Adrenal gland (tissue), 5 donors: Measurements from ENCODE around the gene SH2D4B.

Experiments used
- POLR2A ChIP-seq, 2 donors: fragments of 450-650 bp; IDR thresholded peaks; one replicate each; pipeline ENCODE4 v1.6.1; 2017; ENCODE audit warnings: antibody characterized with exemption in 2 of 2, mild to moderate bottlenecking in 2 of 2, moderate library complexity in 1 of 2
- TF ChIP-seq, protein P1 (sequence below), 6 experiments: fragments of 450-650 bp in 4 of 6; fragments of 200-600 bp in 2 of 6; sonication (generic) in 1 of 6; IDR thresholded peaks; 1 replicate in 5 of 6; 2 replicates in 1 of 6; pipeline versions ENCODE4 v1.5.1 to v1.8.0; 2016 to 2021; ENCODE audit warnings: antibody characterized with exemption in 6 of 6, mild to moderate bottlenecking in 2 of 6, moderate library complexity in 1 of 6
- donor health status: DM: no; HTN: no; CAD: no.

GRCh38 chr10:80596391-80597257 lies 58.9 kb downstream of the SH2D4B start:
- TF ChIP-seq, protein P1, sequence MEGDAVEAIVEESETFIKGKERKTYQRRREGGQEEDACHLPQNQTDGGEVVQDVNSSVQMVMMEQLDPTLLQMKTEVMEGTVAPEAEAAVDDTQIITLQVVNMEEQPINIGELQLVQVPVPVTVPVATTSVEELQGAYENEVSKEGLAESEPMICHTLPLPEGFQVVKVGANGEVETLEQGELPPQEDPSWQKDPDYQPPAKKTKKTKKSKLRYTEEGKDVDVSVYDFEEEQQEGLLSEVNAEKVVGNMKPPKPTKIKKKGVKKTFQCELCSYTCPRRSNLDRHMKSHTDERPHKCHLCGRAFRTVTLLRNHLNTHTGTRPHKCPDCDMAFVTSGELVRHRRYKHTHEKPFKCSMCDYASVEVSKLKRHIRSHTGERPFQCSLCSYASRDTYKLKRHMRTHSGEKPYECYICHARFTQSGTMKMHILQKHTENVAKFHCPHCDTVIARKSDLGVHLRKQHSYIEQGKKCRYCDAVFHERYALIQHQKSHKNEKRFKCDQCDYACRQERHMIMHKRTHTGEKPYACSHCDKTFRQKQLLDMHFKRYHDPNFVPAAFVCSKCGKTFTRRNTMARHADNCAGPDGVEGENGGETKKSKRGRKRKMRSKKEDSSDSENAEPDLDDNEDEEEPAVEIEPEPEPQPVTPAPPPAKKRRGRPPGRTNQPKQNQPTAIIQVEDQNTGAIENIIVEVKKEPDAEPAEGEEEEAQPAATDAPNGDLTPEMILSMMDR (IDR thresholded peaks at IDR 0.05), result peak; percentile 28 to 65 (median 56)
- no peak for TF ChIP-seq POLR2A (IDR thresholded peaks at IDR 0.05)
